PFSK-1 (cell line): ENCODE results near the gene ACTG1.

Source experiments
- FOXP2 ChIP-seq: optimal IDR thresholded peaks from 2 replicates; pipeline ENCODE3; 2011; ENCODE audit warnings: borderline replicate concordance, control low read depth, inconsistent platforms; ENCODE audit not compliant: insufficient read depth; ENCODE audit errors: extremely low read length, extremely low read depth
- POLR2AphosphoS5 ChIP-seq: IDR thresholded peaks from 2 replicates; pipeline ENCODE4 v1.6.1; 2012; ENCODE audit warnings: low read depth, mild to moderate bottlenecking, control low read depth, low read length, moderate library complexity
- SIN3A ChIP-seq: IDR thresholded peaks from 2 replicates; pipeline ENCODE4 v1.6.1; 2012; ENCODE audit warnings: mild to moderate bottlenecking, low read length, moderate library complexity, borderline replicate concordance; ENCODE audit not compliant: insufficient read depth
- TAF1 ChIP-seq: IDR thresholded peaks from 2 replicates; pipeline ENCODE4 v1.6.1; 2012; ENCODE audit warnings: low read length, control low read depth, borderline replicate concordance; ENCODE audit not compliant: insufficient read depth
- TF ChIP-seq, protein P1 (sequence below), 2 experiments: IDR thresholded peaks; 2 replicates each; pipeline versions ENCODE4 v1.6.1 to v1.8.0; 2011 to 2012; ENCODE audit warnings: low read depth in 2 of 2, low read length in 2 of 2, control low read depth in 1 of 2, inconsistent platforms in 1 of 2, mild to moderate bottlenecking in 1 of 2, moderate library complexity in 1 of 2; ENCODE audit not compliant: insufficient read depth in 1 of 2

DNA sequence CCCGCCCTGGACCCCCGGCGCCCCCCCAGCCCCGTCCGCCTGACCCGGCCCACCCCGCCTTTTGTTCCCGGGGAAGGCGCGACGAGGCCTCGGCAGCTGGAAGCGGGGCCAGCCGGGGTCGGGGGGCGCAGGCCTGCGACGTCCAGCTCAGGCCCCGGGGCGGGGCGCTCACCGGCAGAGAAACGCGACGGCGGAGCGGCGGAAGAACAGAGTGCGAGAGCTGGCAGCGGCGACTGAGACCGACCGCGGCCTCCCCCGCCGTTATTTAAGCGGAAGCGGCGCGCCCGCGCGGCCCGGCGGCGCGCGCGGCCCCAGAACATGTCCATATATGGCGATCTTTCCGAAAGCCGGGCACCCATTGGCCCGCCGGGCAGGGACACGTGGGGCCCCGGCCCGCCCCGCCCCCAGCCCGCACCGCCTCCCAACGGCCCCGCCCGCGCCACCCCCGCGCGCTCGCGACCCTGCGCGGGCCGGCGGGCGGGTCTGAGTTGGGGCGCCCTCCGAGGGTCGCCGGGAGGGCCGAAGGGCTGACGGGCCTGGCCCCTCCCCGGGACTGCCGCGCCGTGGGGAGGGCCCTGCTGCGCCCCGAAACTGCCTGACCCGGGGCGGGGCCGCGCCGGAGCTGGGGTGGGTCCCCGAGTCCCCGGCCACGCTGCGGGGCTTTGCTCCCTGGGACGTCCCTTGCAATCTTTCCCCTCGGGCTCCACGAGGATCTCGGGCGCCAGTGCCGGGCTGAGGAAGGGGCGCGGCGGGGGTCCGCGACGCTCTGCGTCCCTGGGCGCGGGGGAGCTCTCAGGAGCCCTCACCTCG, at the start of gene ACTG1:
- TF ChIP-seq POLR2AphosphoS5 (peak; percentile 98), SIN3A (peak; percentile 75), TAF1 (peak; percentile 97), FOXP2 (peak; percentile 16)
- TF ChIP-seq, protein P1, sequence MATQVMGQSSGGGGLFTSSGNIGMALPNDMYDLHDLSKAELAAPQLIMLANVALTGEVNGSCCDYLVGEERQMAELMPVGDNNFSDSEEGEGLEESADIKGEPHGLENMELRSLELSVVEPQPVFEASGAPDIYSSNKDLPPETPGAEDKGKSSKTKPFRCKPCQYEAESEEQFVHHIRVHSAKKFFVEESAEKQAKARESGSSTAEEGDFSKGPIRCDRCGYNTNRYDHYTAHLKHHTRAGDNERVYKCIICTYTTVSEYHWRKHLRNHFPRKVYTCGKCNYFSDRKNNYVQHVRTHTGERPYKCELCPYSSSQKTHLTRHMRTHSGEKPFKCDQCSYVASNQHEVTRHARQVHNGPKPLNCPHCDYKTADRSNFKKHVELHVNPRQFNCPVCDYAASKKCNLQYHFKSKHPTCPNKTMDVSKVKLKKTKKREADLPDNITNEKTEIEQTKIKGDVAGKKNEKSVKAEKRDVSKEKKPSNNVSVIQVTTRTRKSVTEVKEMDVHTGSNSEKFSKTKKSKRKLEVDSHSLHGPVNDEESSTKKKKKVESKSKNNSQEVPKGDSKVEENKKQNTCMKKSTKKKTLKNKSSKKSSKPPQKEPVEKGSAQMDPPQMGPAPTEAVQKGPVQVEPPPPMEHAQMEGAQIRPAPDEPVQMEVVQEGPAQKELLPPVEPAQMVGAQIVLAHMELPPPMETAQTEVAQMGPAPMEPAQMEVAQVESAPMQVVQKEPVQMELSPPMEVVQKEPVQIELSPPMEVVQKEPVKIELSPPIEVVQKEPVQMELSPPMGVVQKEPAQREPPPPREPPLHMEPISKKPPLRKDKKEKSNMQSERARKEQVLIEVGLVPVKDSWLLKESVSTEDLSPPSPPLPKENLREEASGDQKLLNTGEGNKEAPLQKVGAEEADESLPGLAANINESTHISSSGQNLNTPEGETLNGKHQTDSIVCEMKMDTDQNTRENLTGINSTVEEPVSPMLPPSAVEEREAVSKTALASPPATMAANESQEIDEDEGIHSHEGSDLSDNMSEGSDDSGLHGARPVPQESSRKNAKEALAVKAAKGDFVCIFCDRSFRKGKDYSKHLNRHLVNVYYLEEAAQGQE (IDR thresholded peaks at IDR 0.05; ENCODE audit: insufficient read depth in 1 of 2, low read depth in 2 of 2, low read length in 2 of 2): peak in 1 of 2 experiments; percentile 58; a peak in 1 of 4 replicates
